BLaER1 (cell line): Measurements from ENCODE around the gene TBC1D16.

Experiments
- H3K27ac ChIP-seq: shearing (Covaris generic); formaldehyde crosslinking; 2 replicates; pipeline ENCODE4 v1.8.1; 2022
- H3K27me3 ChIP-seq: shearing (Covaris generic); formaldehyde crosslinking; 2 replicates; pipeline ENCODE4 v1.8.1; 2022
- H3K36me3 ChIP-seq: shearing (Covaris generic); formaldehyde crosslinking; 2 replicates; pipeline ENCODE4 v1.8.1; 2022
- H3K4me1 ChIP-seq: shearing (Covaris generic); formaldehyde crosslinking; 2 replicates; pipeline ENCODE4 v1.8.1; 2022
- H3K4me2 ChIP-seq: shearing (Covaris generic); formaldehyde crosslinking; 2 replicates; pipeline ENCODE4 v1.8.1; 2022
- H3K4me3 ChIP-seq: shearing (Covaris generic); formaldehyde crosslinking; 2 replicates; pipeline ENCODE4 v1.8.1; 2022
- H3K9ac ChIP-seq: shearing (Covaris generic); formaldehyde crosslinking; 2 replicates; pipeline ENCODE4 v1.8.1; 2022
- H3K9me3 ChIP-seq: shearing (Covaris generic); formaldehyde crosslinking; 2 replicates; pipeline ENCODE4 v1.8.1; 2022
- H4K20me1 ChIP-seq: shearing (Covaris generic); formaldehyde crosslinking; 2 replicates; pipeline ENCODE4 v1.8.1; 2022
- Cebpa-rat ChIP-seq: shearing (Covaris generic); IDR thresholded peaks from 2 replicates; pipeline ENCODE4 v1.8.1; 2022

Gene TBC1D16

GRCh38 chr17:79989106-79989835 lies 46.4 kb downstream of the TBC1D16 start:
- no peak overlapping the region for H3K4me3 ChIP-seq
- peak overlapping the region; percentile 78; the same call in 1 of the 2 replicates for H3K4me2 ChIP-seq
- no peak overlapping the region for H3K9ac ChIP-seq
- H3K27me3 ChIP-seq = peaks cover 17% of the 10 kb centered on the region
- H3K4me1 ChIP-seq = peaks cover 82% of the 10 kb centered on the region
- no peak overlapping the region for H3K27ac ChIP-seq
- no peaks in the 10 kb centered on the region for H3K9me3 ChIP-seq
- no peak for TF ChIP-seq Cebpa-rat
- H4K20me1 ChIP-seq = peaks cover 42% of the 10 kb centered on the region
- H3K36me3 ChIP-seq = no peaks in the 10 kb centered on the region

GRCh38 chr17:79988185-79988971 lies 47.3 kb downstream of the TBC1D16 start:
- Histone ChIP-seq H3K9ac (peak overlapping the region; percentile 12), H4K20me1 (peaks cover 42% of the 10 kb centered on the region), H3K4me1 (peaks cover 80% of the 10 kb centered on the region), H3K9me3 (no peaks in the 10 kb centered on the region), H3K4me3 (no peak overlapping the region), H3K36me3 (no peaks in the 10 kb centered on the region), H3K27ac (no peak overlapping the region), H3K4me2 (peak overlapping the region; percentile 78), H3K27me3 (peaks cover 17% of the 10 kb centered on the region)
- no peak for TF ChIP-seq Cebpa-rat

- no peaks in the 10 kb centered on the region for H3K36me3 ChIP-seq
- H3K4me3 ChIP-seq = no peak overlapping the region
- peaks cover 80% of the 10 kb centered on the region for H3K4me1 ChIP-seq
- peaks cover 42% of the 10 kb centered on the region for H4K20me1 ChIP-seq
- H3K4me2 ChIP-seq = peak overlapping the region; percentile 78
- no peaks in the 10 kb centered on the region for H3K9me3 ChIP-seq
- no peak for TF ChIP-seq Cebpa-rat
- H3K9ac ChIP-seq = peak overlapping the region; percentile 12
- H3K27ac ChIP-seq = no peak overlapping the region
- peaks cover 17% of the 10 kb centered on the region for H3K27me3 ChIP-seq
Measured at GRCh38 chr17:79987935-79988184, 47.8 kb downstream of the TBC1D16 start.

GRCh38 chr17:79987187-79987934 lies 48.3 kb downstream of the TBC1D16 start:
- no peak overlapping the region for H3K9ac ChIP-seq
- H4K20me1 ChIP-seq = peaks cover 42% of the 10 kb centered on the region
- peak overlapping the region; percentile 78 for H3K4me2 ChIP-seq
- no peaks in the 10 kb centered on the region for H3K36me3 ChIP-seq
- no peak for TF ChIP-seq Cebpa-rat
- H3K4me1 ChIP-seq = peaks cover 76% of the 10 kb centered on the region
- peaks cover 17% of the 10 kb centered on the region for H3K27me3 ChIP-seq
- H3K4me3 ChIP-seq = no peak overlapping the region
- no peak overlapping the region for H3K27ac ChIP-seq
- H3K9me3 ChIP-seq = no peaks in the 10 kb centered on the region

- no peak for TF ChIP-seq Cebpa-rat
- peak overlapping the region; percentile 78; the same call in 1 of the 2 replicates for H3K4me2 ChIP-seq
- peaks cover 13% of the 10 kb centered on the region for H3K27me3 ChIP-seq
- H3K9ac ChIP-seq = no peak overlapping the region
- peaks cover 70% of the 10 kb centered on the region for H3K4me1 ChIP-seq
- peaks cover 42% of the 10 kb centered on the region for H4K20me1 ChIP-seq
- no peaks in the 10 kb centered on the region for H3K9me3 ChIP-seq
- no peak overlapping the region for H3K4me3 ChIP-seq
- H3K36me3 ChIP-seq = no peaks in the 10 kb centered on the region
- no peak overlapping the region for H3K27ac ChIP-seq
Measured at GRCh38 chr17:79986411-79987186, 49.1 kb downstream of the TBC1D16 start.

GRCh38 chr17:79985943-79986391 lies 49.7 kb downstream of the TBC1D16 start:
- Histone ChIP-seq H3K36me3 (no peaks in the 10 kb centered on the region), H3K4me3 (no peak overlapping the region), H3K27me3 (peaks cover 13% of the 10 kb centered on the region), H3K9me3 (no peaks in the 10 kb centered on the region), H3K27ac (no peak overlapping the region), H3K4me2 (peak overlapping the region; percentile 78), H3K4me1 (peaks cover 65% of the 10 kb centered on the region), H4K20me1 (peaks cover 37% of the 10 kb centered on the region), H3K9ac (no peak overlapping the region)
- TF ChIP-seq Cebpa-rat = no peak

- no peak overlapping the region for H3K27ac ChIP-seq
- H3K9ac ChIP-seq = no peak overlapping the region
- TF ChIP-seq Cebpa-rat = no peak
- no peaks in the 10 kb centered on the region for H3K36me3 ChIP-seq
- H3K4me2 ChIP-seq = peak overlapping the region; percentile 78
- H3K4me3 ChIP-seq = no peak overlapping the region
- H4K20me1 ChIP-seq = peaks cover 33% of the 10 kb centered on the region
- peaks cover 65% of the 10 kb centered on the region for H3K4me1 ChIP-seq
- no peaks in the 10 kb centered on the region for H3K9me3 ChIP-seq
- peaks cover 13% of the 10 kb centered on the region for H3K27me3 ChIP-seq
Measured at GRCh38 chr17:79985361-79985942, 50.2 kb downstream of the TBC1D16 start.

- Histone ChIP-seq H3K9me3 (no peaks in the 10 kb centered on the region), H3K27me3 (peaks cover 13% of the 10 kb centered on the region), H3K36me3 (no peaks in the 10 kb centered on the region), H4K20me1 (peaks cover 29% of the 10 kb centered on the region), H3K4me3 (no peak overlapping the region), H3K4me2 (peak overlapping the region; percentile 78; the same call in 1 of the 2 replicates), H3K27ac (no peak overlapping the region), H3K9ac (no peak overlapping the region), H3K4me1 (peaks cover 71% of the 10 kb centered on the region)
- no peak for TF ChIP-seq Cebpa-rat
Measured at GRCh38 chr17:79984877-79985276, 50.8 kb downstream of the TBC1D16 start.
